GM12873 (cell line): Measurements from ENCODE around the gene TBC1D2B.
A peak's percentile ranks its signal among the peaks of the same experiment; 100 is the strongest.

Experiments used
- TF ChIP-seq, protein P1 (sequence below): IDR thresholded peaks from 2 replicates; pipeline ENCODE4 v1.5.1; 2012; ENCODE audit warnings: low read depth, mild to moderate bottlenecking, moderate library complexity, low read length, control low read depth; ENCODE audit not compliant: insufficient read depth; ENCODE audit errors: missing control alignments

The TBC1D2B gene

DNA sequence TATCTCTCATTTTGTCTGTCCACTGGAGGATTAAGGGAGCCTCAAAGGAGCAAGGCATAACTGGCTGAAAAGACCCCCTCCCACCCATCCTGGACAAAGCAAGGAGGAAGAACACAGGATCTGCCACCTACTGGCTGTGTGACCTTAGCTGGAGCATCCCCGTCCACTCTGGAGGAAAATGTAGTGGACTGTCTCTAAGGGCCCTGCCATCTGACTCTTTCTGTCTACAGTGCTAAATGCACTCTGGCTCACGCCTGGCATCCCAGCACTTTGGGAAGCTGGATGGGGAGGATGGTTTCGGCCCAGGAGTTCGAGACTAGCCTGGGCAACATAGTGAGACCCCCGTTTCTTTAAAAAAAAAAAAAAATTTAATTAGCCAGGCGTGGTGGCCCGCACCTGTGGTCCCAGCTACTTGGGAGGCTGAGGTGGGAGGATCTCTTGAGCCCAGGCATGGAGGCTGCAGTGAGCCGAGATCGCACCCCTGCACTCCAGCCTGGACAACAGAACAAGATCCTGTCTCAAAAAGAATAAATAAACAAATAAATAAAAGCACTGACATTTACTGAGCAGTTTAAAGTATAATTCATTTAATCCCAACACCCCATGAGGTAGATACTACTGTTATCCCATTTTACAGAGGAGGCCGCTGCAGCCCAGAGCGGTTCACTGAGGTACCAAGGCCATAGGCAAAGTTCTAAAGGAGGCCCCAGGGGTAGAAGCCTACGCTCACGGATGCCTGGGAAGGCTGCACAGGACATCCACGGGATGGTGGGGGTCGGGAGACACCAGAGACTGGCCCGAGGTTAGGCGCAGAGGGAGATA lies 1.1 kb downstream of the TBC1D2B start:
- TF ChIP-seq, protein P1, sequence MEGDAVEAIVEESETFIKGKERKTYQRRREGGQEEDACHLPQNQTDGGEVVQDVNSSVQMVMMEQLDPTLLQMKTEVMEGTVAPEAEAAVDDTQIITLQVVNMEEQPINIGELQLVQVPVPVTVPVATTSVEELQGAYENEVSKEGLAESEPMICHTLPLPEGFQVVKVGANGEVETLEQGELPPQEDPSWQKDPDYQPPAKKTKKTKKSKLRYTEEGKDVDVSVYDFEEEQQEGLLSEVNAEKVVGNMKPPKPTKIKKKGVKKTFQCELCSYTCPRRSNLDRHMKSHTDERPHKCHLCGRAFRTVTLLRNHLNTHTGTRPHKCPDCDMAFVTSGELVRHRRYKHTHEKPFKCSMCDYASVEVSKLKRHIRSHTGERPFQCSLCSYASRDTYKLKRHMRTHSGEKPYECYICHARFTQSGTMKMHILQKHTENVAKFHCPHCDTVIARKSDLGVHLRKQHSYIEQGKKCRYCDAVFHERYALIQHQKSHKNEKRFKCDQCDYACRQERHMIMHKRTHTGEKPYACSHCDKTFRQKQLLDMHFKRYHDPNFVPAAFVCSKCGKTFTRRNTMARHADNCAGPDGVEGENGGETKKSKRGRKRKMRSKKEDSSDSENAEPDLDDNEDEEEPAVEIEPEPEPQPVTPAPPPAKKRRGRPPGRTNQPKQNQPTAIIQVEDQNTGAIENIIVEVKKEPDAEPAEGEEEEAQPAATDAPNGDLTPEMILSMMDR, result peak; percentile 25

DNA sequence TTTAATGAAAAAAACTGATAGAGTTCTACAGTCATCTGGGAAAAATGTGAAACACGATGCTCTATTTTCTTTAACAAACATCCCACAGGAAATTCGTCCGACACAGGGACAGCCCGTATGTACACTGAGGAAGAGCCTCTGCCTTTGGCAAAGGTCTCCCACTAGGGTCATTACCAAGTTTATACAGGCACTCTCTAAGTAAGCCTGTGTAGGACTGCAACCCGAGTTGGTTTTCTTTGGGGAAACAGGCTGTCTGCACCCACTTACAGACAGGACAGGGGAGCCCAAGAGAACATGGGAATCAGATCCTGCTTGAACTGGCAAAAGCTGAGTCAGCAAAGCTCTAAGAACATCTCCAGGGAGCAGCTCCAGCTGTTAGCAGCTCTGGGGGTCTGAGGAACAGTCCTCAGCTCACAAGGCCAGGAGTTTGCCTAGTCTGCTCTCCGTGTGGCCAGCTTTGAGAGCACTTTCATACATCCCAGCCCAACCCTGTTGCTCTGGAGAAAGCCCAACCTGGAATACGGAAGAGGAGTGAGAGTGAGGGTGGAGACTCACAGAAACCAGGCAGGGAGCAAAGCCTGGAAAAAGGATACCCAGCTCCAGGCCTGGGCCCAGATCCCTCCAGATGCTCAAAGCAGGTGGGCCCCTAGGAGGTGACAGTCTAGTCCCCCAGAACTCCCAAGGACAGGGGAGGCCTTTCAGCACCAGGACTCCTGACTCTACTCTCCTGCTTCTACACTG lies 1.9 kb downstream of the TBC1D2B start:
- TF ChIP-seq, protein P1, result no peak

DNA sequence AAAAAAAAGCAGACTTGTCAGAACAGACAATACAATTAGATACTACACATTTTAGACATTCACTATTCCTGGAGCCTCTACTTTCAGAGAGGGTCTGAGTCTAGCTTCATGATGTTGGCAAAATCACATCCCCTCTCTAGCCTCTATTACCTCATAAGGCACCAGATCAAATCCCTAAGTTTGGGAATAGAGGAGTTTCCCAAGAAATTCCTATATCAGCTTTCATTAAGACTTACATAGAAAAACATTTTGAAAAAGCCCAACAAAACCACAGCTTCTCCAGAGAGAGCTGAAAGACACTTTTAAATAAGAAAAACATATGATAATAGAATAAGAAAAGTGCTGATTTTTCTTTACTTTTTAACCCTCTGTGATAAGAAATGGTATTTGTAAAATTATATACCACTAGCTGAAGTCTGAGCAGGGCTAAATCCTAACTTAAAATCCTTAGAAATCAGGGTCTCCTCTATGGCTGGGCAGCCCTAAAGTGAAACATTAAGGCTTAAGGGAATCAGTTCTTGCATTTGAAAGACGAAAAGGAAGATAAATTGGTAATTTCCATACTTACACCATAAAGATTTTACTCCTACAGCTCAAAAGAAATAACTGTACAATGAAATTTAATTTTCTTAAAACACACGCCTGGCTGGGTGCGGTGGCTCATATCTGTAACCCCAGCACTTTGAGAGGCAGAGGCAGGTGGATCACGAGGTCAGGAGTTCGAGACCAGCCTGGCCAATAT lies 4.3 kb downstream of the TBC1D2B start:
- TF ChIP-seq, protein P1, result no peak

DNA sequence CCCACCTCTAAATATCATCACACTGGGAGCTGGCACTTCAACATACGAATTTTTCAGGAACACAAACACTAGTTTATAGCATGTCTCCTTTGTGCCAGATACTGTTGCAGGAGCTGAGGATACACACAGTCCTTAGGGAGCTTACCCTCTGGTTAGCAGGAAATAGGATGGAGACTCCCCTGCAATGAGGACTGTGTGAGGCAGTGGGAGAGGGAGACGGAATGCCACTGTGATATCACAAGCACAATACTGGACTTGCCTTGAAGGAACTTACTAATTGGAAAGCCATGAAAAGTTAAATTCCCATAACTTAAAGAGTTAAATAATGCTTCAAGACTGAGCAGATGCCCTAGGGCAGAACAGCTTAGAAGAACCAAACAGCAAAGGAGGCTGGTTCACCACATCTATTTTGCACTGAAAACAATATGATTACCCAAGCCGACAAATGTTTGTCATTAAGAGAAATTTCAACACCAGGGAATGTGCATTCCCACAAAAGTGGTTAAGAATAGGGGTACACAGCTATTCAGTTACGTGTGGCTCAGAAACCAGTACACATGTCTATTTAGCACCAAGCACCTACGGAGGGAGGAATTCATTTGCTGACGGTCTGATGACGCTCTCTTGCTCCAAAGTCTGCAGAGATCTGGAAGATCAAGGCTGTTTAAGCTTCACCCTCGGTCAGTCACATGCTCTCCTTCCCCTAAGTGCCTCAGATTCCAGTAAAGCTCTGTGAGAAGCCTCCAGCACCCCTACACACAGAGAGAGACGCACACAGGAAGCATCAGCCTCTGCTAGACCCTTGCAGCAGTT lies 5.2 kb downstream of the TBC1D2B start:
- TF ChIP-seq, protein P1, result no peak

DNA sequence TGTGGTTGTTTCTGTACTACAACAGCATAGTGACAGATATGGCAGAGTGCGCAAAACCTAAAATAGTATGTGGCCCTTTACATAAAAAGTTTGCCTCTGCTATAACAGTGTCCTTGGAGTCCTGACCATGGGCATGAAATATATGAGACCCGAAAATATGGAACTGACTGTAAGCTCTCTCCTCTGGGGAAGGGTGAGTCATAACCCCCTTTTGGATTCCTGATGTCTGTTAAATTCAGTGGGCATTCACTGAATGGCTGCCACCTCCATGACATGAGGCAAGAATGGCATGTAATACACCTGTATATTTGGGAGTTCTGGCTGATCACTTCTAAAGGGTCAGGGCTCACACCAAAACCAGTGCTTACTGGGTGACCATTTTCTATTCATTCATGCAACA lies 6.1 kb downstream of the TBC1D2B start:
- TF ChIP-seq, protein P1, result no peak

DNA sequence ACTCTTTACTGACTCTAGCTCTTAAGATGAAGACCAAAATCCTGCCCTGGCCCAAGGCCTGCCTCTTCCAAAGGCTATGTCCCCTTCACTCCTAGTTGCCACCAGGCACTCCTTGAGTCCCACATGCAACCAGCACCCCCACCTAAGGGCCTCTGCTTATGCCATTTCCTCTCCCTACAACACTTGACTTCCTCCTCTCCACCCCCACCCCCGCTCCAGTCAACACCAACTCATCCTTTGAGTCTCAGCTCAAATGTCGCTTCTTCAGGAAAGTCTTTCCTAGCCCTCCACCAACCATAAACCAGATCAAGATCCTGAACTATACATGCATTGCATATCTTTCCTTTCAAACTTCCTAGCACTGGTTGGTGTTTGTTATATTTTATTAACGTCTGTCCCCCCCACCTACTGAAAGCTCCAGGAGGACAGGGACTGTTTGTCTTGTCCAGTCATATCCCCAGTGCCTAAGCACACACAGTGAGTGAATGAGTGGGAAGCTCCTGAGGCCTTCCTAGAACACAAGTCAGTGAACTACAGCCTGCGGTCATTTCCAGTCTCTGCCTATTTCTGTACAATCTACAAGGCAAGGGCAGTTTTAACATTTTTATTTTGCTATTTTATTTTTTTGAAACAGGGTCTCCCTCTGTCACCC lies 7.3 kb downstream of the TBC1D2B start:
- TF ChIP-seq, protein P1, result no peak
